ENCODE measurements around the gene TREM2. TPM values are rescaled to one million over a fixed set of nuclear protein-coding genes. Genes with fewer than 3 reads are reported as not detected.
"Not testable (repeated sequence)": the region's sequence is repeated elsewhere in the genome, so short reads cannot be mapped to it uniquely, and the experiment has no call there.

Gene TREM2
- total and polyA plus RNA-seq, 2 donors = 1.7 to 7.5 TPM

DNA sequence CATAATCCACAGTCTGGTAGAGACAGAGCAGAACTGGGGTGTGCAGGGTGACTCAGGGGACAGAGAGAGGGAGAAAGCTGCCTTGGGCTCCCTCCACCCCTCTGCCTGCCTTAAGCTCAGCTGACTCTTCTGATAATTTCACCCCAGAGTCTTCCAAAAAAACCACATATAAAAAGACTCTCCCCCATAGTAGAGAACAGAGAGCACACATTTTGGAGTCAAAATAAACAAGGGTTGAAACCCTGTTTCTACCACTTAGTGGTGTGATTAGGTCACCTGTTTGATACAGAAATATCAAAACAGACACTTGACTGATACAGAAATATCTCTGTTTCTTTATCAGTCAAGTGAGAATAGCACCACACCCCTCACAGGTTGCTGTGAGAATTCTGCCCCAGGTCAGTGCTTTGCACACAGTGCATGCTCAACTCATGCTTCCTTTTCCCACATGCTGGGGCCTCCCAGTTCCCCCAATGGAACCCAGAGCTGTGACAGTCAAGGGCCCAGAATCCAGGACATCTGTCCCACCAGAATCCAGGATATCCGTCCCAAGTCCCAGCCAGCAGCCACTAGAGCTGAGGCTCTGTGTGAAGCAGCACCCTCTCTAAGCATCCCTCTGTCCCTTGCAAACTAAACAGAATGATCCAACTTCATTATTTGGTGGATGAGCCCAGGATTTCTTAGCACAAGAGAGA lies 36.8 kb upstream of the TREM2 start:
- no peaks in the 10 kb centered on the region for H3K9me3 ChIP-seq (ENCODE audit: control insufficient read depth in 2 of 2, insufficient read depth in 1 of 2, low read length in 1 of 2)
- no peaks in the 10 kb centered on the region for H3K27me3 ChIP-seq (ENCODE audit: control insufficient read depth in 2 of 2, insufficient read depth in 1 of 2, low read length in 1 of 2)
- peaks cover 25 to 44% of the 10 kb centered on the region in 2 donors for H3K4me1 ChIP-seq (ENCODE audit: control insufficient read depth in 2 of 2, insufficient read depth in 2 of 2, low read length in 2 of 2)
- WGBS = 66% methylated on average over 1 of the region's 1 CpG
- no peak for DNase-seq (ENCODE audit: low read depth in 6 of 9, low spot score in 9 of 9)
- peak overlapping the region; percentile 3 to 21 for H3K4me3 ChIP-seq (ENCODE audit: low read length in 2 of 2)
- peaks cover 0 to 10% of the 10 kb centered on the region in 2 donors for H3K36me3 ChIP-seq (ENCODE audit: control insufficient read depth in 2 of 2, insufficient read depth in 2 of 2, low read length in 1 of 2)
- H3K27ac ChIP-seq (ENCODE audit: low read depth in 1 of 2, low read length in 1 of 2) = peak overlapping the region; percentile 92 to 99

DNA sequence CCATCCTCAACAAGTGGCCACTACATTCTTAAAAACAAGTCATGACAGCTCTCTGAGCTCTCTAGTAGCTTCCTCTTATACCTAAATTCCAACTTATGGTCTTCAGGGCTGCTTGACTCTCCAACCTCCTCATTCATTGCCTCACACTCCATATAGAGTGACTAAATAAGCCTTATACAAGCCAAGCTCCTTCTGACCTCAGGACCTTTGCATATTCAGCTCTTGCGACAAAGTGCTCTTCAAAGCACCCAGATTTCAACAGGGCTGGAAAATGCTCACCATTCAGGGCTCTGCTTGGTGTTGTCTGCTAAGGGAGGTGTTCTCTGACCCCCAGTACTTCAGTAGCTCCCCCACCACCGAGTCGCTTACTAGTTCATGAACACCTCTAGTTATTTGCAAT lies 34.3 kb upstream of the TREM2 start:
- Histone ChIP-seq H3K4me1 (ENCODE audit: control insufficient read depth in 2 of 2, insufficient read depth in 2 of 2, low read length in 2 of 2) (peaks cover 25 to 36% of the 10 kb centered on the region in 2 donors), H3K27me3 (ENCODE audit: control insufficient read depth in 2 of 2, insufficient read depth in 1 of 2, low read length in 1 of 2) (no peaks in the 10 kb centered on the region), H3K27ac (ENCODE audit: low read depth in 1 of 2, low read length in 1 of 2) (no peak overlapping the region), H3K4me3 (ENCODE audit: low read length in 2 of 2) (no peak overlapping the region), H3K36me3 (ENCODE audit: control insufficient read depth in 2 of 2, insufficient read depth in 2 of 2, low read length in 1 of 2) (peaks cover 6 to 14% of the 10 kb centered on the region in 2 donors), H3K9me3 (ENCODE audit: control insufficient read depth in 2 of 2, insufficient read depth in 1 of 2, low read length in 1 of 2) (no peaks in the 10 kb centered on the region)
- no peak for DNase-seq (ENCODE audit: low read depth in 6 of 9, low spot score in 9 of 9)
- 98% methylated on average over 3 of the region's 3 CpGs for WGBS

DNA sequence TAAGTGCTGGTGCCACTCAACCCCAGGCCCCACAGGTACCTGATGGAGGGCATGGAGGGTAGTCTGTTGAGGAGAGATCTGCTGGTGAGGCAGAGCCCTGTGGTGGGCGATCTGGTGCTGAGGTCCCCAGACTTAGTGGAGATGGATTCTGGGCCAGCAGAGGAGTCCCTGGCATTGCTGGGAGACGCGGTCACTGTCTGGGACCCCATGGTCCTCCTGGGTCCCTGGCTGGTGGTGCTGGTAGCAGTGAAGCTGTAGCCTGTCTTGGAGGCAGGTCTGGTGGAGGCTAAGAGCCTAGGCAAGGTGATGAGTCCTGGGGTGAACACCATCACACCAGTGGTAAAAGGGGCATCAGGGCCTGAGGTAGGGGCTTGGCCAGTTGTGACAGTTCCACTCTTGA lies 31.5 kb upstream of the TREM2 start:
- peaks cover under 1 to 8% of the 10 kb centered on the region in 2 donors for H3K4me1 ChIP-seq (ENCODE audit: control insufficient read depth in 2 of 2, insufficient read depth in 2 of 2, low read length in 2 of 2)
- DNase-seq (ENCODE audit: low read depth in 6 of 9, low spot score in 9 of 9) = no peak
- WGBS = 98% methylated on average over 3 of the region's 3 CpGs
- no peak overlapping the region for H3K4me3 ChIP-seq (ENCODE audit: low read length in 2 of 2)
- peaks cover 0 to 13% of the 10 kb centered on the region in 2 donors for H3K9me3 ChIP-seq (ENCODE audit: control insufficient read depth in 2 of 2, insufficient read depth in 1 of 2, low read length in 1 of 2)
- H3K36me3 ChIP-seq (ENCODE audit: control insufficient read depth in 2 of 2, insufficient read depth in 2 of 2, low read length in 1 of 2) = peaks cover 6 to 14% of the 10 kb centered on the region in 2 donors
- H3K27ac ChIP-seq (ENCODE audit: low read depth in 1 of 2, low read length in 1 of 2) = no peak overlapping the region
- no peaks in the 10 kb centered on the region for H3K27me3 ChIP-seq (ENCODE audit: control insufficient read depth in 2 of 2, insufficient read depth in 1 of 2, low read length in 1 of 2)

DNA sequence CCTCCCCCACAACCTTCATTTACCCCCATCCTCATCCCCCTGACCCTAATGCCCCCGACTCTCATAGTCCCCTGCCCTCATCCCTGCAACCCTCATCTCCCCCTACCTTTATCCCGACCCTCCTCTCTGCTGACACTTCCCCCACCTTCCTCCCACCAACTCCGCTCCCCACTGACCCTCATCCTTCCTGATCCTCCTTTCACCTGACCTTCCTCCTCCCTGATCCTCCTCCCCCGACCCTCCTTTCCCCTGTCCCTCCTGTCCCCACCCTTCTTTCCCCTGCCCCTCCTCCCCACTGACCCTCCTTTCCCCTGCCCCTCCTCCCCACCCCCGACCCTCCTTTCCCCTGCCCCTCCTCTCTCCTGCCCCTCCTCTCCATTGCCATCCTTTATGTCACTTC lies 31.0 kb upstream of the TREM2 start:
- H3K27me3 ChIP-seq (ENCODE audit: control insufficient read depth in 2 of 2, insufficient read depth in 1 of 2, low read length in 1 of 2) = no peaks in the 10 kb centered on the region
- H3K36me3 ChIP-seq (ENCODE audit: control insufficient read depth in 2 of 2, insufficient read depth in 2 of 2, low read length in 1 of 2) = peaks cover 6 to 14% of the 10 kb centered on the region in 2 donors
- H3K9me3 ChIP-seq (ENCODE audit: control insufficient read depth in 2 of 2, insufficient read depth in 1 of 2, low read length in 1 of 2) = peaks cover 0 to 14% of the 10 kb centered on the region in 2 donors
- no peak overlapping the region for H3K4me3 ChIP-seq (ENCODE audit: low read length in 2 of 2)
- no peak overlapping the region for H3K27ac ChIP-seq (ENCODE audit: low read depth in 1 of 2, low read length in 1 of 2)
- peaks cover 0 to 4% of the 10 kb centered on the region in 2 donors for H3K4me1 ChIP-seq (ENCODE audit: control insufficient read depth in 2 of 2, insufficient read depth in 2 of 2, low read length in 2 of 2)
- 96% methylated on average over 5 of the region's 5 CpGs for WGBS
- no peak for DNase-seq (ENCODE audit: low read depth in 6 of 9, low spot score in 9 of 9)

DNA sequence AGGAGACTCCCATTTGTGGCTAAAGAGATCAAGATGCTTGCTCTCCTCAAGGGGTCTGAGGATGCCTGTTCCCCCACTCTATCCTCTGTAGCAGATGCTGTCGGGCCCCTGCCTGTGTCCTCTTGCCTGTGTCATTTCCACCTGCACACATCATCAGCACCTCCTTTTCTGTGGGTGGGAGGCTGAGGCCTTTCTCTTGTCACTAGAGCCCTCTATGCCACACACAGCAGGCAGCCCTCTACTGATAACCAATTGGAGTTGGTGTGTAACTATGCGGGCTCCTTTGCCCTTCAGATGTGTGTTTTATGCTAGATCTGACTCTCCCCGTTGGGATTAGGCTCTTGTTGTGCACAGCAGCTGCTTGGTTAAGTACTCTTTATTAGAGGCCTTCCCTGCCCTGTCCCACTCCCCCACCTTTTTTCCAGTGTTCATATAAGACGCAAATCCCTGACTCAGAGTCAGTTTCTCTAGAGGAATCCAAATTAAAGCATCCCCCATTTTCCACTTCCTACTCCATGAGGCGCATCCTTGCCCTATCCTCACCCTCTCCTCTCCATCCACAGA lies 30.3 kb upstream of the TREM2 start:
- Histone ChIP-seq H3K27me3 (ENCODE audit: control insufficient read depth in 2 of 2, insufficient read depth in 1 of 2, low read length in 1 of 2) (no peaks in the 10 kb centered on the region), H3K9me3 (ENCODE audit: control insufficient read depth in 2 of 2, insufficient read depth in 1 of 2, low read length in 1 of 2) (peaks cover 0 to 14% of the 10 kb centered on the region in 2 donors), H3K36me3 (ENCODE audit: control insufficient read depth in 2 of 2, insufficient read depth in 2 of 2, low read length in 1 of 2) (peaks cover 6 to 14% of the 10 kb centered on the region in 2 donors), H3K27ac (ENCODE audit: low read depth in 1 of 2, low read length in 1 of 2) (no peak overlapping the region), H3K4me3 (ENCODE audit: low read length in 2 of 2) (no peak overlapping the region), H3K4me1 (ENCODE audit: control insufficient read depth in 2 of 2, insufficient read depth in 2 of 2, low read length in 2 of 2) (peaks cover 0 to 2% of the 10 kb centered on the region in 2 donors)
- 96% methylated on average over 5 of the region's 5 CpGs for WGBS
- no peak for DNase-seq (ENCODE audit: low read depth in 6 of 9, low spot score in 9 of 9)

DNA sequence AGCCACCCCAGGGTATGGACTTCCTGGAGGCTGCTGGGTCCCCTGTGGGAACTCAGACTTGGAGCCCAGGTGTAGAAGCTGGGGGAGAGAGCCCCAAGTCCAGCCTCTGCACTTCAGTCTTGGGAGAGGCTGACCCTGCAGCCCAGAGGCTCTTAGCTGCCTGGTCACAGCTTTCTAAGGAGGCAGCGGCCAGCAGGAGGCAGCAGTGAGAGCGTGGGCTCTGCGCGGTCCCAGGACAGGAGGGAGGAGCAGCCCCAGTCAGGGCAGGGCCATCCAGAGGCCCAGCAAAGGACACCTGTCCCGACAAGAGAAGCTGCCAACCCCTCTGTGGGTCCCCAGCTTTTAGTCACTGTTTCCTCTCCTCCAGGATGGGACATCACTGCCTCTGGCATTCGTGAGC lies 28.7 kb upstream of the TREM2 start:
- Histone ChIP-seq H3K27me3 (ENCODE audit: control insufficient read depth in 2 of 2, insufficient read depth in 1 of 2, low read length in 1 of 2) (no peaks in the 10 kb centered on the region), H3K4me3 (ENCODE audit: low read length in 2 of 2) (no peak overlapping the region), H3K4me1 (ENCODE audit: control insufficient read depth in 2 of 2, insufficient read depth in 2 of 2, low read length in 2 of 2) (no peaks in the 10 kb centered on the region), H3K27ac (ENCODE audit: low read depth in 1 of 2, low read length in 1 of 2) (no peak overlapping the region), H3K36me3 (ENCODE audit: control insufficient read depth in 2 of 2, insufficient read depth in 2 of 2, low read length in 1 of 2) (peaks cover 6 to 12% of the 10 kb centered on the region in 2 donors), H3K9me3 (ENCODE audit: control insufficient read depth in 2 of 2, insufficient read depth in 1 of 2, low read length in 1 of 2) (peaks cover 0 to 14% of the 10 kb centered on the region in 2 donors)
- WGBS = 56% methylated on average over 6 of the region's 6 CpGs
- DNase-seq (ENCODE audit: low read depth in 6 of 9, low spot score in 9 of 9) = peak in 2 of 9 donors; percentile 17 to 25

DNA sequence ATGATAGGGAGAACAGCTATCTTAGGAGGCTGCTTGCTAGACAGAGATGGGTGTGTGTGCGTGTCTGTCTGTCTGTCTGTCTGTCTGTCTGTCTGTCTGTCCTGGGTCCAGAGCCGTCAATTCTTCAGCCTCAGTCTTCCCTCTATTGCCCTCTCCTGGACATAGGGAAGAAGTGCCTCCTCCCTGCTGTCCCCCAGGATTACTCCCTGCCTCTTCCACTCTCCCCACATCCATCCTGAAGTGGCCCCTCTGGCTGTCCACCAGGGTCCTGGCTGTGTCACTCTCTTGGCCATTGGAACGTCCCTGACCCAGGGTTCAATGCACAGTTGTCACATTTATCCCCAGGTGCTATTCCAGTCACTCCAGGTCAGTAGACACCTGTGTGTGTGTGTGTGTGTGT lies 27.9 kb upstream of the TREM2 start:
- no peak for DNase-seq (ENCODE audit: low read depth in 6 of 9, low spot score in 9 of 9)
- peaks cover 6 to 12% of the 10 kb centered on the region in 2 donors for H3K36me3 ChIP-seq (ENCODE audit: control insufficient read depth in 2 of 2, insufficient read depth in 2 of 2, low read length in 1 of 2)
- H3K4me3 ChIP-seq (ENCODE audit: low read length in 2 of 2) = no peak overlapping the region
- H3K27ac ChIP-seq (ENCODE audit: low read depth in 1 of 2, low read length in 1 of 2) = no peak overlapping the region
- 96% methylated on average over 3 of the region's 3 CpGs for WGBS
- H3K9me3 ChIP-seq (ENCODE audit: control insufficient read depth in 2 of 2, insufficient read depth in 1 of 2, low read length in 1 of 2) = peaks cover 0 to 14% of the 10 kb centered on the region in 2 donors
- no peaks in the 10 kb centered on the region for H3K27me3 ChIP-seq (ENCODE audit: control insufficient read depth in 2 of 2, insufficient read depth in 1 of 2, low read length in 1 of 2)
- H3K4me1 ChIP-seq (ENCODE audit: control insufficient read depth in 2 of 2, insufficient read depth in 2 of 2, low read length in 2 of 2) = peaks cover 0 to 5% of the 10 kb centered on the region in 2 donors

DNA sequence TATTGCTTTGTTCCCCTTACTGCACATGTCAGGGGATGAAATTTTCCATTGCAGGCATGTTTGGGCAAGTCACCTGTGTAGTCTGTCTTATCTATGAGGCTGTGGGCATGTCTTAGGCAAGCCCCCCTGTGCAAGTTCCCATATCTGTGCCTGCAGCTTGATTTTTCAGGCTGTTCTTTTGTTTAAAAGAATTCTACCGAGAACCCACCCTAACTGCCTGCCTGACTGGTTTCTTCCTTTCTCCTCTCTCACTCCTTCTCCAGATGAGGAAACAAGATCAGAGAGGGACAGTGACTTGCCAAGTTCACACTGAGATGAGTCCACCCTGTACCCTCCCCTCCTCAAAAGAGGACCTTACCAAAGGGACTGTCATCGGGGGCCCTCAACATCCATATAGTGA lies 27.1 kb upstream of the TREM2 start:
- Histone ChIP-seq H3K27ac (ENCODE audit: low read depth in 1 of 2, low read length in 1 of 2) (no peak overlapping the region), H3K27me3 (ENCODE audit: control insufficient read depth in 2 of 2, insufficient read depth in 1 of 2, low read length in 1 of 2) (no peaks in the 10 kb centered on the region), H3K4me3 (ENCODE audit: low read length in 2 of 2) (no peak overlapping the region), H3K36me3 (ENCODE audit: control insufficient read depth in 2 of 2, insufficient read depth in 2 of 2, low read length in 1 of 2) (peaks cover 6% of the 10 kb centered on the region in 2 donors), H3K4me1 (ENCODE audit: control insufficient read depth in 2 of 2, insufficient read depth in 2 of 2, low read length in 2 of 2) (peaks cover 0 to 5% of the 10 kb centered on the region in 2 donors), H3K9me3 (ENCODE audit: control insufficient read depth in 2 of 2, insufficient read depth in 1 of 2, low read length in 1 of 2) (peaks cover 0 to 14% of the 10 kb centered on the region in 2 donors)
- 98% methylated on average over 2 of the region's 2 CpGs for WGBS
- no peak for DNase-seq (ENCODE audit: low read depth in 6 of 9, low spot score in 9 of 9)

DNA sequence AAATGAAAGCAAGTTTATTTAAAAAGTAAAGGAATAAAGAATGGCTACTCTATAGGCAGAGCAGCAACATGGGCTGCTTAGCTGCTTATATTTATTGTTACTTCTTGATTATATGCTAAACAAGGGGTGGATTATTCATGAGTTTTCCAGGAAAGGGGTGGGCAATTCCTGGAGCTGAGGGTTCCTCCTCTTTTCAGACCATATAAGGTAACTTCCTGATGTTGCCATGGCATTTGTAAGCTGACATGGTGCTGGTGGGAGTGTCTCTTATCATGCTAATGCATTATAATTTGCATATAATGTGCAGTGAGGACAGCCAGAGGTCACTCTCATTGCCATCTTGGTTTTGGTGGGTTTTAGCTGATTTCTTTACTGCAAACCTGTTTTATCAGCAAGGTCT lies 26.1 kb upstream of the TREM2 start:
- not testable (repeated sequence) for DNase-seq (ENCODE audit: low read depth in 6 of 9, low spot score in 9 of 9); H3K27ac ChIP-seq (ENCODE audit: low read depth in 1 of 2, low read length in 1 of 2); H3K27me3 ChIP-seq (ENCODE audit: control insufficient read depth in 2 of 2, insufficient read depth in 1 of 2, low read length in 1 of 2); H3K4me1 ChIP-seq (ENCODE audit: control insufficient read depth in 2 of 2, insufficient read depth in 2 of 2, low read length in 2 of 2); H3K4me3 ChIP-seq (ENCODE audit: low read length in 2 of 2); H3K36me3 ChIP-seq (ENCODE audit: control insufficient read depth in 2 of 2, insufficient read depth in 2 of 2, low read length in 1 of 2)
- peaks cover 0 to 14% of the 10 kb centered on the region in 2 donors for H3K9me3 ChIP-seq (ENCODE audit: control insufficient read depth in 2 of 2, insufficient read depth in 1 of 2, low read length in 1 of 2)
